Loucy (cell line): Measurements from ENCODE around the gene LHFPL4.
"Not testable (repeated sequence)": the region's sequence is repeated elsewhere in the genome, so short reads cannot be mapped to it uniquely, and the experiment has no call there.

ENCODE experiments used
- H2AFZ ChIP-seq: fragments of 200-600 bp; sonication (generic); 2 replicates; pipeline ENCODE4 v1.6.0; 2016; ENCODE audit warnings: antibody characterized with exemption, mild to moderate bottlenecking, low read length, moderate library complexity
- H3F3A ChIP-seq: fragments of 200-600 bp; 2 replicates; pipeline ENCODE4 v1.6.0; 2016; ENCODE audit warnings: antibody characterized with exemption, low read depth, mild to moderate bottlenecking
- H3K27me3 ChIP-seq: fragments of 200-600 bp; sonication (generic); 2 replicates; pipeline ENCODE4 v1.6.1; 2014; ENCODE audit warnings: low read length, mild to moderate bottlenecking; ENCODE audit not compliant: insufficient read depth, poor library complexity, severe bottlenecking
- H3K36me3 ChIP-seq: fragments of 200-600 bp; sonication (generic); 2 replicates; pipeline ENCODE4 v1.6.1; 2016; ENCODE audit warnings: low read length; ENCODE audit not compliant: insufficient read depth
- H3K4me1 ChIP-seq: fragments of 200-600 bp; sonication (generic); 2 replicates; pipeline ENCODE4 v1.5.1; 2014; ENCODE audit warnings: low read length, mild to moderate bottlenecking; ENCODE audit not compliant: insufficient read depth, poor library complexity, severe bottlenecking
- H3K4me2 ChIP-seq: fragments of 200-600 bp; sonication (generic); 2 replicates; pipeline ENCODE4 v1.6.0; 2014; ENCODE audit warnings: antibody characterized with exemption, low read length, low read depth, mild to moderate bottlenecking; ENCODE audit not compliant: poor library complexity, severe bottlenecking
- H3K4me3 ChIP-seq: fragments of 200-600 bp; sonication (generic); 2 replicates; pipeline ENCODE4 v1.5.1; 2014; ENCODE audit warnings: low read length, mild to moderate bottlenecking, mixed read lengths; ENCODE audit not compliant: poor library complexity, severe bottlenecking
- H3K79me2 ChIP-seq: fragments of 200-600 bp; sonication (generic); 2 replicates; pipeline ENCODE4 v1.6.1; 2014; ENCODE audit warnings: low read length; ENCODE audit not compliant: insufficient read depth
- H3K9ac ChIP-seq: fragments of 200-600 bp; sonication (generic); 2 replicates; pipeline ENCODE4 v1.6.0; 2014; ENCODE audit warnings: mild to moderate bottlenecking, low read depth, low read length, moderate library complexity; ENCODE audit not compliant: poor library complexity, severe bottlenecking
- H3K9me2 ChIP-seq: fragments of 200-600 bp; sonication (generic); replicated peaks from 2 replicates; pipeline ENCODE4 v1.6.1; 2016; ENCODE audit warnings: low read depth, low read length, mixed read lengths
- H3K9me3 ChIP-seq: fragments of 200-600 bp; sonication (generic); 2 replicates; pipeline ENCODE4 v1.6.1; 2014; ENCODE audit warnings: mild to moderate bottlenecking, antibody characterized with exemption, low read length, low read depth; ENCODE audit not compliant: insufficient read depth
- H4K20me1 ChIP-seq: fragments of 200-600 bp; sonication (generic); 2 replicates; pipeline ENCODE4 v1.6.0; 2014; ENCODE audit warnings: antibody characterized with exemption, low read length, mild to moderate bottlenecking; ENCODE audit not compliant: insufficient read depth, poor library complexity, severe bottlenecking
- EZH2phosphoT487 ChIP-seq: fragments of 200-600 bp; IDR thresholded peaks from 2 replicates; pipeline ENCODE4 v1.6.1; 2018; ENCODE audit warnings: antibody characterized with exemption, mild to moderate bottlenecking, moderate library complexity, borderline replicate concordance
- TF ChIP-seq, protein P1 (sequence below): fragments of 200-600 bp; sonication (generic); conservative IDR thresholded peaks from 2 replicates; pipeline ENCODE4 v1.5.1; 2014; ENCODE audit warnings: mild to moderate bottlenecking, antibody characterized with exemption, low read length

LHFPL4 gene

DNA sequence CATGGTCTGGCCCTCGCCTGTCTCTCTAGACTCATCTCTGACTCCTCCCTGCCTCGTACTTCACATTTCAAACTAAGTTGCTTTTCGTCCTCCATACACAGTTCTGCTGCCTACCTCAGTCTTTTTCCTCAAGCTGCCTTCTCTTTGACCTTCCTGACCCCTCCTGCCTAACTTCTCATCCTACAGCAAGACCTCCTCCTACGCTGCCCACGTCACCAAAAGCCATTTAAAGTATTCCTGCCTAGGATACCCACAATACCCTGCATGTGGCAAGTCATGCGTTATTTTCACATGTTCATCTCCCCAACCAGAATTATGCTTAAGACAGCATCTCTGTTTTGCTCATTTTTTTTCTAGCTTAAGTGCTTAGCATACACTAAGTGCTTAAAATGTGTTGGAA is 56.7 kb downstream of the LHFPL4 start:
- Histone ChIP-seq H3K36me3 (no peaks in the 10 kb centered on the region), H3K79me2 (no peaks in the 10 kb centered on the region), H3K4me2 (no peak overlapping the region), H3K9me3 (no peaks in the 10 kb centered on the region), H3K9ac (no peak overlapping the region), H3F3A (no peaks in the 10 kb centered on the region), H2AFZ (no peak overlapping the region), H3K27me3 (no peaks in the 10 kb centered on the region), H3K4me3 (no peak overlapping the region), H3K4me1 (no peaks in the 10 kb centered on the region), H3K9me2 (no peaks in the 10 kb centered on the region), H4K20me1 (no peaks in the 10 kb centered on the region)
- no peak for TF ChIP-seq EZH2phosphoT487
- TF ChIP-seq, protein P1, sequence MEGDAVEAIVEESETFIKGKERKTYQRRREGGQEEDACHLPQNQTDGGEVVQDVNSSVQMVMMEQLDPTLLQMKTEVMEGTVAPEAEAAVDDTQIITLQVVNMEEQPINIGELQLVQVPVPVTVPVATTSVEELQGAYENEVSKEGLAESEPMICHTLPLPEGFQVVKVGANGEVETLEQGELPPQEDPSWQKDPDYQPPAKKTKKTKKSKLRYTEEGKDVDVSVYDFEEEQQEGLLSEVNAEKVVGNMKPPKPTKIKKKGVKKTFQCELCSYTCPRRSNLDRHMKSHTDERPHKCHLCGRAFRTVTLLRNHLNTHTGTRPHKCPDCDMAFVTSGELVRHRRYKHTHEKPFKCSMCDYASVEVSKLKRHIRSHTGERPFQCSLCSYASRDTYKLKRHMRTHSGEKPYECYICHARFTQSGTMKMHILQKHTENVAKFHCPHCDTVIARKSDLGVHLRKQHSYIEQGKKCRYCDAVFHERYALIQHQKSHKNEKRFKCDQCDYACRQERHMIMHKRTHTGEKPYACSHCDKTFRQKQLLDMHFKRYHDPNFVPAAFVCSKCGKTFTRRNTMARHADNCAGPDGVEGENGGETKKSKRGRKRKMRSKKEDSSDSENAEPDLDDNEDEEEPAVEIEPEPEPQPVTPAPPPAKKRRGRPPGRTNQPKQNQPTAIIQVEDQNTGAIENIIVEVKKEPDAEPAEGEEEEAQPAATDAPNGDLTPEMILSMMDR = no peak

DNA sequence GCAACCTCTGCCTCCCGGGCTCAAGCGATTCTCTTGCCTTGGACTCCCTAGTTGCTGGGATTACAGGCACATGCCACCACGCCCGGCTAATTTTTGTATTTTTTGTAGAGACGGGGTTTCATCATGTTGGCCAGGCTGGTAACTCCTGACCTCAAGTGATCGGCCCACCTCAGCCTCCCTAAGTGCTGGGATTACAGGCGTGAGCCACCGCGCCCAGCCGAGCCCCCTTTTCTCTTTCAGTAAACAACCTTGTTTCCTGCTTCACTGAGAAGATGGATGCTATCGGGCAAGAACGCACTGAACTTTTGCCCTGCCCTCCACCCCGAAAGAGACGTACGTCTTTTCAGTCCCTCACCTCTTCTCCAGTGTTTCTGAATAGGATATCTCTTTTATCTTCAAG is 59.6 kb downstream of the LHFPL4 start:
- not testable (repeated sequence) for H3K27me3 ChIP-seq, H2AFZ ChIP-seq

DNA sequence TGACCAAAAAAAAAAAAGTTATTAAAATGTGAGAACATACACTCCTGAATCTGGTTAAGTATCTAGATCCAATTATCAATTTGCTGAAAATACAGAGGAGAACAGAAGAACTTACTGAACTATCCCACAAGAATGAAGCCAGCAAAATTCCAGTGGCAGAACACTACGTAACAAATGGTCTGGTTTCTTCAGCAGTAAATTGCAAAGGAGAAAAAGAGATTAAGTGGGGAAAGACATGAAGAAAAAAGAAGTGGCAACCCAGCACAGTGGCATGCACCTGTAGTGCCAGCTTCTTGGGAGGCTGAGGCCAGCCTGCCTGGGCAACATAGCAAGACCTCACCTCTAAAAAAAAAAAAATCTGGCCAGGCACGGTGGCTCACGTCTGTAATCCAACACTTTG is 62.1 kb downstream of the LHFPL4 start:
- Histone ChIP-seq H3K79me2 (no peaks in the 10 kb centered on the region), H3F3A (no peaks in the 10 kb centered on the region), H2AFZ (no peak overlapping the region), H3K4me1 (no peaks in the 10 kb centered on the region), H3K9me3 (no peaks in the 10 kb centered on the region), H3K9me2 (no peaks in the 10 kb centered on the region), H3K4me2 (no peak overlapping the region), H3K27me3 (no peaks in the 10 kb centered on the region), H3K9ac (no peak overlapping the region), H3K36me3 (no peaks in the 10 kb centered on the region), H4K20me1 (no peaks in the 10 kb centered on the region), H3K4me3 (no peak overlapping the region)
- TF ChIP-seq, protein P1 = no peak
- no peak for TF ChIP-seq EZH2phosphoT487

More for the DNA sequence above, 59.6 kb downstream of the LHFPL4 start:
- not testable (repeated sequence) for H3K79me2 ChIP-seq, H3F3A ChIP-seq, H3K36me3 ChIP-seq, H4K20me1 ChIP-seq, H3K9me2 ChIP-seq, H3K4me2 ChIP-seq, H3K4me3 ChIP-seq, H3K4me1 ChIP-seq, H3K9me3 ChIP-seq, H3K9ac ChIP-seq

DNA sequence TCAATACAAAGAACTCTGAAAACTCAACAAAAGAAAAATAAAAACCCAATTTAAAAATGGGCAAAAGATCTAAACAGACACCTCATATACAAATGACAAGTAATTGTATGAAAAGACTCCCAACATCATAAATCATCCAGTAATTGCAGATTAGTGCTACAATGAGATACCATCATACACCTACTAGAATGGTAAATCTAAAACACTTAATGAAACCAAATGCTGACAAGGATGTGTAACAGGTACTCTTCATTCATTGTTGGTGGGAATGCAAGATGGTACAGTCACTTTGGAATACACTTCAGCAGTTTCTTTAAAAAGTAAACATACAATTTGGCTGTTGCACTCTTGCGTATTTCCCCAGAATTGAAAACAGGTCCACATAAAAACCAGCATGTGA is 68.4 kb downstream of the LHFPL4 start:
- no peaks in the 10 kb centered on the region for H4K20me1 ChIP-seq
- no peaks in the 10 kb centered on the region for H3K9me2 ChIP-seq
- TF ChIP-seq EZH2phosphoT487 = no peak
- TF ChIP-seq, protein P1 = no peak
- H3K4me1 ChIP-seq = no peaks in the 10 kb centered on the region
- H3K9ac ChIP-seq = no peak overlapping the region
- no peaks in the 10 kb centered on the region for H3F3A ChIP-seq
- no peaks in the 10 kb centered on the region for H3K9me3 ChIP-seq
- peaks cover 17% of the 10 kb centered on the region; the same call in 1 of the 2 replicates for H3K36me3 ChIP-seq
- H3K27me3 ChIP-seq = no peaks in the 10 kb centered on the region
- no peak overlapping the region for H3K4me3 ChIP-seq
- no peak overlapping the region for H3K4me2 ChIP-seq
- no peaks in the 10 kb centered on the region for H3K79me2 ChIP-seq
- H2AFZ ChIP-seq = no peak overlapping the region
